ENCODE data around the gene CYP27A1.

CYP27A1 gene

GRCh38 chr2:218809515-218809914 lies 27.6 kb downstream of the CYP27A1 start:
- no peak for DNase-seq (ENCODE audit: low read depth)

GRCh38 chr2:218810256-218810655 lies 28.3 kb downstream of the CYP27A1 start:
- H3K4me3 ChIP-seq (ENCODE audit: low read depth, low read length), result no peak overlapping the region
- no peak for DNase-seq (ENCODE audit: low read depth)
- TF ChIP-seq POLR2A (IDR thresholded peaks at IDR 0.05; ENCODE audit: extremely low read depth, insufficient read length), result no peak

More at GRCh38 chr2:218809515-218809914, 27.6 kb downstream of the CYP27A1 start:
- H3K4me3 ChIP-seq (ENCODE audit: low read depth, low read length), result no peak overlapping the region
- TF ChIP-seq MAX (IDR thresholded peaks at IDR 0.05; ENCODE audit: low read depth, low read length) (no peak), CTCF (IDR thresholded peaks at IDR 0.05; ENCODE audit: low read depth, low read length) (no peak), POLR2A (IDR thresholded peaks at IDR 0.05; ENCODE audit: extremely low read depth, insufficient read length) (no peak), MYC (IDR thresholded peaks at IDR 0.05; ENCODE audit: low read depth, low read length) (no peak)

GRCh38 chr2:218811382-218811781 lies 29.4 kb downstream of the CYP27A1 start:
- no peak for TF ChIP-seq POLR2A (IDR thresholded peaks at IDR 0.05; ENCODE audit: extremely low read depth, insufficient read length)
- no peak for TF ChIP-seq MAX (IDR thresholded peaks at IDR 0.05; ENCODE audit: low read depth, low read length)
- no peak for TF ChIP-seq CTCF (IDR thresholded peaks at IDR 0.05; ENCODE audit: low read depth, low read length)
- TF ChIP-seq MYC (IDR thresholded peaks at IDR 0.05; ENCODE audit: low read depth, low read length), result no peak
- no peak overlapping the region for H3K4me3 ChIP-seq (ENCODE audit: low read depth, low read length)
- DNase-seq (ENCODE audit: low read depth), result peak; percentile 22

- H3K4me3 ChIP-seq (ENCODE audit: low read depth, low read length), result no peak overlapping the region
- DNase-seq (ENCODE audit: low read depth), result no peak
- TF ChIP-seq MYC (IDR thresholded peaks at IDR 0.05; ENCODE audit: low read depth, low read length) (no peak), POLR2A (IDR thresholded peaks at IDR 0.05; ENCODE audit: extremely low read depth, insufficient read length) (no peak), CTCF (IDR thresholded peaks at IDR 0.05; ENCODE audit: low read depth, low read length) (no peak), MAX (IDR thresholded peaks at IDR 0.05; ENCODE audit: low read depth, low read length) (no peak)
Measured at GRCh38 chr2:218812096-218812815, 30.3 kb downstream of the CYP27A1 start.

- no peak overlapping the region for H3K4me3 ChIP-seq (ENCODE audit: low read depth, low read length)
- no peak for DNase-seq (ENCODE audit: low read depth)
- TF ChIP-seq CTCF (IDR thresholded peaks at IDR 0.05; ENCODE audit: low read depth, low read length), result no peak
- TF ChIP-seq POLR2A (IDR thresholded peaks at IDR 0.05; ENCODE audit: extremely low read depth, insufficient read length), result no peak
- no peak for TF ChIP-seq MYC (IDR thresholded peaks at IDR 0.05; ENCODE audit: low read depth, low read length)
- no peak for TF ChIP-seq MAX (IDR thresholded peaks at IDR 0.05; ENCODE audit: low read depth, low read length)
Measured at GRCh38 chr2:218812861-218813260, 30.9 kb downstream of the CYP27A1 start.

- no peak for TF ChIP-seq CTCF (IDR thresholded peaks at IDR 0.05; ENCODE audit: low read depth, low read length)
- TF ChIP-seq MAX (IDR thresholded peaks at IDR 0.05; ENCODE audit: low read depth, low read length), result no peak
- no peak for TF ChIP-seq POLR2A (IDR thresholded peaks at IDR 0.05; ENCODE audit: extremely low read depth, insufficient read length)
- TF ChIP-seq MYC (IDR thresholded peaks at IDR 0.05; ENCODE audit: low read depth, low read length), result no peak
- no peak overlapping the region for H3K4me3 ChIP-seq (ENCODE audit: low read depth, low read length)
Measured at GRCh38 chr2:218813771-218814460, 32.0 kb downstream of the CYP27A1 start.

More at GRCh38 chr2:218813771-218814460, 32.0 kb downstream of the CYP27A1 start:
- no peak for DNase-seq (ENCODE audit: low read depth)

Measured in NB4 (cell line).